A549 (cell line): ENCODE results near the gene EIF4E. TPM values are rescaled to one million over a fixed set of nuclear protein-coding genes. Genes with fewer than 3 reads are reported as not detected.
A peak's percentile ranks its signal among the peaks of the same experiment; 100 is the strongest.
"Not testable (repeated sequence)": the region's sequence is repeated elsewhere in the genome, so short reads cannot be mapped to it uniquely, and the experiment has no call there.

Experiments
- ATAC-seq, 2 experiments: fragments of 200-7000 bp in 1 of 2; fragments of >200 bp in 1 of 2; cut with Nextera tagmentation in 1 of 2; cut with Tn5 transposase in 1 of 2; 3 replicates each; pipeline versions ENCODE4 v1.8.0 to v1.9.1; 2018 to 2020; ENCODE audit warnings: mild to moderate bottlenecking in 1 of 2, moderate library complexity in 1 of 2
- CTCF ChIA-PET: fragments of 300-600 bp; sonication (Branson Sonifier 250); formaldehyde crosslinking; extraction: SDS; loops from one replicate; lab custom pipeline; 2021; ENCODE audit warnings: antibody characterized with exemption, inconsistent platforms; lab: Yijun Ruan, JAX
- POLR2A ChIA-PET: fragments of 350-600 bp; formaldehyde crosslinking; extraction: SDS; loops from one replicate; lab custom pipeline; 2021; ENCODE audit warnings: antibody characterized with exemption, inconsistent platforms; lab: Yijun Ruan, JAX
- DNase-seq, 2 experiments: peaks; one replicate each; pipeline versions ENCODE4 v3.0.0 to v3.0.0-alpha.2; 2011 to 2016; ENCODE audit warnings: low read depth in 1 of 2, low spot score in 1 of 2
- FAIRE-seq: peaks from 2 replicates; lab custom pipeline; 2011; peaks lifted over from hg19 to GRCh38; lab: Jason Lieb, UNC
- H3K27ac ChIP-seq, 2 experiments: fragments of >200 bp; sonication (Bioruptor Twin); formaldehyde crosslinking; 3 replicates each; pipeline ENCODE4 v1.5.1; 2016 to 2017
- H3K4me1 ChIP-seq: fragments of >200 bp; sonication (Bioruptor Twin); formaldehyde crosslinking; 3 replicates; pipeline ENCODE4 v1.6.1; 2016
- H3K4me2 ChIP-seq: fragments of >200 bp; sonication (Bioruptor Twin); formaldehyde crosslinking; 3 replicates; pipeline ENCODE4 v1.6.1; 2016
- H3K4me3 ChIP-seq: fragments of >200 bp; sonication (Bioruptor Twin); formaldehyde crosslinking; 3 replicates; pipeline ENCODE4 v1.5.1; 2016
- H3K9me3 ChIP-seq: fragments of >200 bp; sonication (Bioruptor Twin); formaldehyde crosslinking; 3 replicates; pipeline ENCODE4 v1.6.1; 2016
- BHLHE40 ChIP-seq: IDR thresholded peaks from 2 replicates; pipeline ENCODE4 v1.6.1; 2012; ENCODE audit warnings: low read depth, low read length, inconsistent platforms
- CEBPB ChIP-seq, 2 experiments: fragments of >200 bp in 1 of 2; sonication (Bioruptor Twin) in 1 of 2; formaldehyde crosslinking in 1 of 2; IDR thresholded peaks; 2 replicates each; pipeline ENCODE4 v1.6.1; 2012 to 2016
- EHF ChIP-seq: fragments of 250-450 bp; sonication (Bioruptor Pico); IDR thresholded peaks from 2 replicates; pipeline ENCODE4 v1.5.0; 2020; ENCODE audit warnings: mild to moderate bottlenecking
- EP300 ChIP-seq, 2 experiments: fragments of >200 bp; sonication (Bioruptor Twin); formaldehyde crosslinking; IDR thresholded peaks; 2 replicates in 1 of 2; 3 replicates in 1 of 2; pipeline ENCODE4 v1.6.1; 2016 to 2017
- GATA3 ChIP-seq: IDR thresholded peaks from 2 replicates; pipeline ENCODE4 v1.6.1; 2012; ENCODE audit warnings: borderline replicate concordance
- HMGXB4 ChIP-seq: fragments of 250-450 bp; sonication (Bioruptor Pico); IDR thresholded peaks from 2 replicates; pipeline ENCODE4 v1.5.0; 2021; ENCODE audit warnings: mild to moderate bottlenecking, moderate library complexity, borderline replicate concordance
- MAFK ChIP-seq: fragments of 450-650 bp; IDR thresholded peaks from 2 replicates; pipeline ENCODE4 v1.6.1; 2014; ENCODE audit not compliant: partially characterized antibody
- MAX ChIP-seq: IDR thresholded peaks from 2 replicates; pipeline ENCODE4 v1.6.1; 2012
- MYC ChIP-seq: IDR thresholded peaks from 2 replicates; pipeline ENCODE4 v1.6.1; 2012; ENCODE audit warnings: mild to moderate bottlenecking, inconsistent platforms, low read length, improper control_type of control experiment, borderline replicate concordance
- PHF8 ChIP-seq: fragments of 200-600 bp; sonication (generic); IDR thresholded peaks from 2 replicates; pipeline ENCODE4 v1.6.1; 2016; ENCODE audit warnings: low read depth, mild to moderate bottlenecking, antibody characterized with exemption, moderate library complexity, borderline replicate concordance
- SMC3 ChIP-seq: fragments of >200 bp; sonication (Bioruptor Twin); formaldehyde crosslinking; IDR thresholded peaks from 3 replicates; pipeline ENCODE4 v1.6.1; 2018; ENCODE audit warnings: inconsistent platforms
- ZFP36 ChIP-seq: fragments of 450-650 bp; IDR thresholded peaks from 2 replicates; pipeline ENCODE4 v1.6.1; 2014; ENCODE audit warnings: borderline replicate concordance; ENCODE audit not compliant: partially characterized antibody
- WGBS: methylation state at CpG from one replicate; pipeline ENCODE4 v1.1.6; 2017; ENCODE audit errors: missing lambda C conversion rate; 5-methylcytosine and 5-hydroxymethylcytosine counted together
- polyA plus RNA-seq, 4 experiments: library from polyadenylated mRNA; depleted of rRNA in 3 of 4; stranded (reverse); fragments of >200 nt; fragmentation: RNase III in 1 of 4; extraction: RNeasy Plus Mini Kit Qiagen cat#74134 plus additional on column Dnase treatment in 1 of 4; gene quantifications; 2 replicates in 3 of 4; 3 replicates in 1 of 4; pipeline ENCODE4 v1.2.3, GENCODE V29; 2011 to 2017
- TF ChIP-seq, protein P1 (sequence below): fragments of >200 bp; sonication (Bioruptor Twin); formaldehyde crosslinking; IDR thresholded peaks from 3 replicates; pipeline ENCODE4 v1.6.1; 2016

EIF4E gene
- polyA plus RNA-seq, 2 of the 4 experiments (the other 2 are of a cell fraction): 147 to 165 TPM

DNA sequence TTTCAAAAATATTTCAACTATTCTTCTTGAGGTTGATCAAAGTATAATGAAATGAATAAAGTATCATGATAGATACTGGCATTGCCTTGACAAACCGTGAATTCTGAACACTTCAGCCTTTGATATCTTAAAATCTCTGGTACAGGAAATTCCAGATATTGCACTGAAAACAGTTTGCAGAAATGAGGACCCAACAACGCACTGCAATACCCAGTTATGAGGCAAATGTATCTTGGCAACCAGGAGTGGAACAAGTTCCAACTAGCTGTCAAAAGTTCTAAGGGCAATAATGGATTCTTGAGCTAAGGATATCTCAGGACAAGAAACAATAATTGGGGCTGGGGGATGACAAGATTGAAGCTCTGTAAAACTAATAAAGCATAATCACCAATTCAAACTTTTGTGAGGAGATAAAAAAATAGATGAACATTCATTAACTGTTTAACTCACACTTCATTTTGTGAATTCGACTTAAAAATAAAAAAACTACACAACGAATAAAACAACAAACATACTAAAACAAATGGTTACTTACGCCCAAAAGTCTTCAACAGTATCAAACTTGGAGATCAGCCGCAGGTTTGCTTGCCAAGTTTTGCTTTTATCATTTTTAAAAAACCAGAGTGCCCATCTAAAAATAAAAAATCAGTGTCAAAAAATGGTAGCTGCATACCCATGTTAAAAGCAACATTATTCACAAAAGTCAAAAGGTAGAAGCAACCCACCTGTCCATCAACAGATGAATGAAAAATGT, 38.1 kb downstream of the EIF4E start:
- Histone ChIP-seq H3K9me3 (no peaks in the 10 kb centered on the region), H3K4me1 (no peaks in the 10 kb centered on the region), H3K4me2 (no peak overlapping the region)
- DNase-seq: no peak
- TF ChIP-seq ZFP36: no peak
- TF ChIP-seq PHF8: no peak
- TF ChIP-seq BHLHE40: no peak
- no peak for TF ChIP-seq MYC
- TF ChIP-seq EP300 (IDR thresholded peaks at IDR 0.05): no peak
- no peak for TF ChIP-seq HMGXB4 (CRISPR knock-in tag)
- TF ChIP-seq, protein P1, sequence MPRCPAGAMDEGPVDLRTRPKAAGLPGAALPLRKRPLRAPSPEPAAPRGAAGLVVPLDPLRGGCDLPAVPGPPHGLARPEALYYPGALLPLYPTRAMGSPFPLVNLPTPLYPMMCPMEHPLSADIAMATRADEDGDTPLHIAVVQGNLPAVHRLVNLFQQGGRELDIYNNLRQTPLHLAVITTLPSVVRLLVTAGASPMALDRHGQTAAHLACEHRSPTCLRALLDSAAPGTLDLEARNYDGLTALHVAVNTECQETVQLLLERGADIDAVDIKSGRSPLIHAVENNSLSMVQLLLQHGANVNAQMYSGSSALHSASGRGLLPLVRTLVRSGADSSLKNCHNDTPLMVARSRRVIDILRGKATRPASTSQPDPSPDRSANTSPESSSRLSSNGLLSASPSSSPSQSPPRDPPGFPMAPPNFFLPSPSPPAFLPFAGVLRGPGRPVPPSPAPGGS: no peak
- TF ChIP-seq MAX: no peak
- no peak for TF ChIP-seq SMC3
- TF ChIP-seq, all 56 proteins: peak for 0
- CTCF ChIA-PET: no interaction called here
- POLR2A ChIA-PET: no interaction called here
- Histone ChIP-seq H3K27ac (no peak overlapping the region), H3K4me3 (no peak overlapping the region)
- FAIRE-seq (no peak), ATAC-seq (no peak)
- WGBS: 94% methylated on average over 6 of the region's 6 CpGs

DNA sequence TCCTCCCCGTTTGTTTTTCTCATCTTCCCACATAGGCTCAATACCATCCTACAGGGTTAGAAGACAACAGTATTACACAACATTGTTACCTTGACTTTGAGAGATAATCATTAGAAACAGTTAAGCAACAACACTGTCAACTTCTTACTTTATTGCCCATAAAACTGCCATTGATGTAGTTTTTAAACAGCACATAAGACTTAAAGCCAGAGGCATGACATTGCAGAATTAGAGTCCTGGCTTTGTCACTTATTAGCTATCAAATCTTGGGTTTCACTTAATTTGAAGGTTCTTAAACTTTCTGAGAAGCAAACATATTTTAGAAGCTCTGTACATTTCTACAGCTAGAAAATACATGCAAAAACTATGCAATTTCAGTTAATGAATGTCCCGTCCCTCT, 41.8 kb downstream of the EIF4E start:
- WGBS: 89% methylated on average over 2 of the region's 2 CpGs

DNA sequence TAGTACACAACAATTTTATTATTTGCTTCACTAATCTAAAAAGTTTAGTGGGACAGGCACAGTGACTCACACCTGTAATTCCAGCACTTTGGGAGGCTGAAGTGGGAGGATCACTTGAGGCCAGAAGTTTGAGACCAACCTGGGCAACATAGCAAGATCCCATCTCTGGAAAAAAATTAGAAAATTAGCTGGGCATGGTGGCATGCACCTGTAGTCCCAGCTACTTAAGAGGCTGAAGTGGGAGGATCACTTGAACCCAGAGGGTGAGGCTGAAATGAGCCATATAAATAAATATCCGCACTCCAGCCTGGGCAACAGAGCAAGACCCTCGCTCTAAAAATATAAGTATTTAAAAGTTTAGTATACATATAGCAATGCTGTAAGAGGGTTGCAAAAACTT, 42.6 kb downstream of the EIF4E start:
- H3K4me3 ChIP-seq, H3K27ac ChIP-seq, DNase-seq, FAIRE-seq, POLR2A ChIA-PET, H3K4me2 ChIP-seq, CTCF ChIA-PET, H3K9me3 ChIP-seq, ATAC-seq, H3K4me1 ChIP-seq: not testable (repeated sequence)
- WGBS: 100% methylated on average over 2 of the region's 2 CpGs

More for the DNA sequence above, 41.8 kb downstream of the EIF4E start:
- no peak for TF ChIP-seq CEBPB (IDR thresholded peaks at IDR 0.05)
- TF ChIP-seq MAFK: peak; percentile 28
- no peak for TF ChIP-seq GATA3
- TF ChIP-seq EHF (CRISPR knock-in tag): no peak
- TF ChIP-seq, all 56 proteins: peak for 1
- Histone ChIP-seq H3K4me3 (no peak overlapping the region), H3K9me3 (no peaks in the 10 kb centered on the region), H3K4me2 (no peak overlapping the region), H3K27ac (no peak overlapping the region), H3K4me1 (no peaks in the 10 kb centered on the region)
- FAIRE-seq (no peak), DNase-seq (no peak), ATAC-seq (no peak)
- ChIA-PET POLR2A (no interaction called here), CTCF (interaction anchor here (0.6 kb wide), 1 partner anchor 1051 kb away, joined by 3 read pairs; no protein-coding TSS in a partner anchor)

- WGBS: 98% methylated on average over 4 of the region's 4 CpGs
- H3K4me2 ChIP-seq, H3K4me1 ChIP-seq, H3K9me3 ChIP-seq, H3K4me3 ChIP-seq, FAIRE-seq, H3K27ac ChIP-seq, ATAC-seq, CTCF ChIA-PET, POLR2A ChIA-PET, DNase-seq: not testable (repeated sequence)
These were observed 48.0 kb downstream of the EIF4E start for GRCh38 chr4:98880884-98881283.
